HCT116 (cell line): ENCODE measurements around the gene RFESD. TPM values are rescaled to one million over a fixed set of nuclear protein-coding genes. Genes with fewer than 3 reads are reported as not detected.

ENCODE experiments used
- ATAC-seq: fragments of 200-7000 bp; cut with Tn5 transposase; 2 replicates; pipeline ENCODE4 v1.9.1; 2020; ENCODE audit warnings: mild to moderate bottlenecking, moderate library complexity
- BruUV-seq: library from RNA; stranded (reverse); fragments of 400-500 nt; replicated peaks from 2 replicates; lab custom pipeline; 2021; lab: Mats Ljungman, UMichigan
- CTCF ChIA-PET: fragments of 300-600 bp; sonication (Branson Sonifier 250); formaldehyde crosslinking; loops from one replicate; lab custom pipeline; 2021; ENCODE audit warnings: antibody characterized with exemption; lab: Charles Lee
- POLR2A ChIA-PET: fragments of 300-600, 350-600 bp; sonication (Branson Sonifier 250); formaldehyde crosslinking; loops from one replicate; lab custom pipeline; 2021; ENCODE audit warnings: antibody characterized with exemption; lab: Charles Lee
- RAD21 ChIA-PET, 2 experiments: fragments of 300-600 bp; sonication (Branson Sonifier 250); formaldehyde crosslinking; loops; one replicate each; lab custom pipeline; 2023; ENCODE audit warnings: low total read pairs in 2 of 2; ENCODE audit not compliant: uncharacterized antibody in 2 of 2, unreplicated experiment in 2 of 2, low non-redundant PET in 1 of 2; lab: Charles Lee
- DNase-seq: peaks from one replicate; pipeline ENCODE4 v3.0.0-alpha.2; 2010; ENCODE audit warnings: low read depth, low spot score
- H2AFZ ChIP-seq: fragments of 200-600 bp; shearing (Covaris generic), sonication (generic); 2 replicates; pipeline ENCODE4 v1.6.1; 2017; ENCODE audit warnings: low read depth, mixed run types, mixed read lengths, antibody characterized with exemption, low read length; ENCODE audit not compliant: poor library complexity, severe bottlenecking
- H3K27ac ChIP-seq: 2 replicates; pipeline ENCODE4 v1.5.1; 2012; ENCODE audit warnings: low read depth, low read length
- H3K27me3 ChIP-seq: fragments of 200-600 bp; sonication (generic); 2 replicates; pipeline ENCODE4 v1.6.1; 2016; ENCODE audit warnings: mixed run types, low read length, mixed read lengths; ENCODE audit not compliant: insufficient read depth
- H3K36me3 ChIP-seq, 2 experiments: fragments of 200-500 bp in 1 of 2; fragments of 200-600 bp in 1 of 2; sonication (Bioruptor generic) in 1 of 2; sonication (generic) in 1 of 2; 2 replicates each; pipeline versions ENCODE4 v1.5.1 to v1.6.1; 2014 to 2016; ENCODE audit warnings: low read length in 2 of 2, inconsistent platforms in 1 of 2, mixed read lengths in 1 of 2, mixed run types in 1 of 2; ENCODE audit not compliant: insufficient read depth in 2 of 2, control insufficient read depth in 1 of 2
- H3K4me1 ChIP-seq, 2 experiments: fragments of 200-600 bp in 1 of 2; sonication (generic) in 1 of 2; 2 replicates each; pipeline versions ENCODE4 v1.5.1 to v1.6.1; 2012 to 2017; ENCODE audit warnings: low read length in 2 of 2, inconsistent platforms in 1 of 2, mild to moderate bottlenecking in 1 of 2, mixed read lengths in 1 of 2, mixed run types in 1 of 2, moderate library complexity in 1 of 2; ENCODE audit not compliant: insufficient read depth in 2 of 2, control insufficient read depth in 1 of 2
- H3K4me2 ChIP-seq: fragments of 200-600 bp; sonication (generic); 2 replicates; pipeline ENCODE4 v1.6.1; 2017; ENCODE audit warnings: mixed run types, low read length, mixed read lengths
- H3K4me3 ChIP-seq, 2 experiments: fragments of 200-600 bp in 1 of 2; sonication (generic) in 1 of 2; replicated peaks in 1 of 2; 2 replicates each; pipeline ENCODE4 v1.5.1; 2011 to 2016; ENCODE audit warnings: low read length in 2 of 2, control low read depth in 1 of 2, low read depth in 1 of 2, mild to moderate bottlenecking in 1 of 2, mixed read lengths in 1 of 2, mixed run types in 1 of 2
- H3K79me2 ChIP-seq: fragments of 200-600 bp; sonication (generic); 2 replicates; pipeline ENCODE4 v1.6.1; 2017; ENCODE audit warnings: mild to moderate bottlenecking, mixed run types, low read length, moderate library complexity, mixed read lengths; ENCODE audit not compliant: insufficient read depth
- H3K9ac ChIP-seq: fragments of 200-600 bp; sonication (generic); 2 replicates; pipeline ENCODE4 v1.6.1; 2016; ENCODE audit warnings: low read length, mixed read lengths
- H3K9me2 ChIP-seq: fragments of 200-600 bp; sonication (generic), shearing (Covaris generic); 2 replicates; pipeline ENCODE4 v1.6.1; 2017; ENCODE audit warnings: mixed run types, mild to moderate bottlenecking, moderate library complexity; ENCODE audit not compliant: insufficient read depth
- H3K9me3 ChIP-seq, 2 experiments: fragments of 200-500 bp in 1 of 2; fragments of 200-600 bp in 1 of 2; sonication (Bioruptor generic) in 1 of 2; sonication (generic) in 1 of 2; 2 replicates each; pipeline ENCODE4 v1.6.1; 2014 to 2017; ENCODE audit warnings: low read length in 2 of 2, mixed read lengths in 2 of 2, inconsistent platforms in 1 of 2, low read depth in 1 of 2, mild to moderate bottlenecking in 1 of 2, mixed run types in 1 of 2, moderate library complexity in 1 of 2; ENCODE audit not compliant: control insufficient read depth in 1 of 2, insufficient read depth in 1 of 2
- H4K20me1 ChIP-seq: fragments of 200-600 bp; sonication (generic), shearing (Covaris generic); 2 replicates; pipeline ENCODE4 v1.6.1; 2017; ENCODE audit warnings: mixed run types, mild to moderate bottlenecking, moderate library complexity; ENCODE audit not compliant: insufficient read depth
- ATF3 ChIP-seq: IDR thresholded peaks from 2 replicates; pipeline ENCODE4 v1.6.1; 2012
- CTCF ChIP-seq, 3 experiments: fragments of 200-600 bp in 1 of 3; sonication (generic) in 1 of 3; IDR thresholded peaks in 2 of 3; conservative IDR thresholded peaks in 1 of 3; 2 replicates each; pipeline ENCODE4 v1.5.1; 2012 to 2017; ENCODE audit warnings: low read depth in 2 of 3, low read length in 2 of 3, antibody characterized with exemption in 1 of 3, borderline replicate concordance in 1 of 3, control low read depth in 1 of 3, mild to moderate bottlenecking in 1 of 3, mixed read lengths in 1 of 3, mixed run types in 1 of 3, moderate library complexity in 1 of 3; ENCODE audit not compliant: insufficient read depth in 1 of 3
- JUND ChIP-seq: IDR thresholded peaks from 2 replicates; pipeline ENCODE4 v1.6.1; 2012
- MAX ChIP-seq: IDR thresholded peaks from 2 replicates; pipeline ENCODE4 v1.6.1; 2012
- RAD21 ChIP-seq: IDR thresholded peaks from 2 replicates; pipeline ENCODE4 v1.6.1; 2012; ENCODE audit warnings: low read depth, mild to moderate bottlenecking
- intact Hi-C: fragments of 100-400 bp; cut with micrococcal nuclease; formaldehyde crosslinking; loops from 2 replicates; pipeline ENCODE4 v1.10.0; 2022
- total RNA-seq: library from RNA; stranded (reverse); gene quantifications from one replicate; pipeline ENCODE4 v1.2.1, GENCODE V29; 2021; ENCODE audit not compliant: unreplicated experiment

RFESD gene
- total RNA-seq, 1 experiment from 2014 or later: 4.1 TPM

- no peaks in the 10 kb centered on the region for H3K36me3 ChIP-seq
- no peaks in the 10 kb centered on the region for H3K79me2 ChIP-seq
- peak; percentile 72 for DNase-seq
- peak overlapping the region; percentile 91 for H2AFZ ChIP-seq
- no peak overlapping the region for H3K4me3 ChIP-seq
- no peak overlapping the region for H3K9ac ChIP-seq
- ATAC-seq: peak; percentile 29
- no peaks in the 10 kb centered on the region for H3K27me3 ChIP-seq
- no TSS peak for BruUV-seq
- no peaks in the 10 kb centered on the region for H3K9me3 ChIP-seq
- TF ChIP-seq RAD21 (peak; percentile 91), MAX (no peak), CTCF (IDR thresholded peaks at IDR 0.05 in 2 of 3, conservative IDR thresholded peaks at IDR 0.05 in 1 of 3; ENCODE audit: borderline replicate concordance in 1 of 3, insufficient read depth in 1 of 3, low read depth in 2 of 3, low read length in 2 of 3) (peak; percentile 82 to 88 (median 84)), JUND (no peak), ATF3 (no peak)
- TF ChIP-seq, all 23 proteins: peak for 2
- H4K20me1 ChIP-seq: no peaks in the 10 kb centered on the region
- intact Hi-C loops: loop anchor here (1.0 to 5.0 kb wide), 3 partner anchors 137 to 693 kb away; no protein-coding TSS in a partner anchor
- H3K4me2 ChIP-seq: peak overlapping the region; percentile 19
- POLR2A ChIA-PET: interaction anchor here (0.8 kb wide), 1 partner anchor 428 kb away, joined by 3 read pairs; no protein-coding TSS in a partner anchor
- peaks cover 9 to 33% of the 10 kb centered on the region in 2 experiments; a peak in 3 of 4 replicates for H3K4me1 ChIP-seq
- H3K27ac ChIP-seq: no peak overlapping the region
- CTCF ChIA-PET: interaction anchor here (0.7 to 3.7 kb wide), 7 partner anchors 137 to 681 kb away, joined by 3 to 18 read pairs (median 3); partner anchors contain the start of gene GLRX
- H3K9me2 ChIP-seq: no peaks in the 10 kb centered on the region
- RAD21 ChIA-PET: interaction anchor here in 1 of 2 experiments (1.0 kb wide), 1 partner anchor 137 kb away, joined by 4 read pairs; no protein-coding TSS in a partner anchor
Observed at GRCh38 chr5:95644351-95645042, 2.1 kb upstream of the RFESD start.
